Fibroblast of villous mesenchyme (primary cell): ENCODE results near the gene MAPT. TPM values are rescaled to one million over a fixed set of nuclear protein-coding genes. Genes with fewer than 3 reads are reported as not detected.

Source experiments
- DNase-seq: peaks from one replicate; pipeline ENCODE4 v3.0.0-alpha.2; 2010; ENCODE audit warnings: low read depth
- H3K4me3 ChIP-seq: 2 replicates; pipeline ENCODE4 v1.5.1; 2011; ENCODE audit warnings: low read depth, mild to moderate bottlenecking, low read length
- total RNA-seq: library from RNA; depleted of rRNA; stranded (reverse); fragments of >200 nt; gene quantifications from 2 replicates; pipeline ENCODE4 v1.2.3, GENCODE V29; 2012
- TF ChIP-seq, protein P1 (sequence below): IDR thresholded peaks from 2 replicates; pipeline ENCODE4 v1.5.1; 2012; ENCODE audit warnings: low read depth, mild to moderate bottlenecking, low read length; ENCODE audit not compliant: insufficient read depth

The MAPT gene
- total RNA-seq, 1 donor = not detected

- DNase-seq = no peak
- TF ChIP-seq, protein P1, sequence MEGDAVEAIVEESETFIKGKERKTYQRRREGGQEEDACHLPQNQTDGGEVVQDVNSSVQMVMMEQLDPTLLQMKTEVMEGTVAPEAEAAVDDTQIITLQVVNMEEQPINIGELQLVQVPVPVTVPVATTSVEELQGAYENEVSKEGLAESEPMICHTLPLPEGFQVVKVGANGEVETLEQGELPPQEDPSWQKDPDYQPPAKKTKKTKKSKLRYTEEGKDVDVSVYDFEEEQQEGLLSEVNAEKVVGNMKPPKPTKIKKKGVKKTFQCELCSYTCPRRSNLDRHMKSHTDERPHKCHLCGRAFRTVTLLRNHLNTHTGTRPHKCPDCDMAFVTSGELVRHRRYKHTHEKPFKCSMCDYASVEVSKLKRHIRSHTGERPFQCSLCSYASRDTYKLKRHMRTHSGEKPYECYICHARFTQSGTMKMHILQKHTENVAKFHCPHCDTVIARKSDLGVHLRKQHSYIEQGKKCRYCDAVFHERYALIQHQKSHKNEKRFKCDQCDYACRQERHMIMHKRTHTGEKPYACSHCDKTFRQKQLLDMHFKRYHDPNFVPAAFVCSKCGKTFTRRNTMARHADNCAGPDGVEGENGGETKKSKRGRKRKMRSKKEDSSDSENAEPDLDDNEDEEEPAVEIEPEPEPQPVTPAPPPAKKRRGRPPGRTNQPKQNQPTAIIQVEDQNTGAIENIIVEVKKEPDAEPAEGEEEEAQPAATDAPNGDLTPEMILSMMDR = no peak
- no peak overlapping the region for H3K4me3 ChIP-seq
Observed at GRCh38 chr17:46025510-46026165, 131.3 kb downstream of the MAPT start.

DNA sequence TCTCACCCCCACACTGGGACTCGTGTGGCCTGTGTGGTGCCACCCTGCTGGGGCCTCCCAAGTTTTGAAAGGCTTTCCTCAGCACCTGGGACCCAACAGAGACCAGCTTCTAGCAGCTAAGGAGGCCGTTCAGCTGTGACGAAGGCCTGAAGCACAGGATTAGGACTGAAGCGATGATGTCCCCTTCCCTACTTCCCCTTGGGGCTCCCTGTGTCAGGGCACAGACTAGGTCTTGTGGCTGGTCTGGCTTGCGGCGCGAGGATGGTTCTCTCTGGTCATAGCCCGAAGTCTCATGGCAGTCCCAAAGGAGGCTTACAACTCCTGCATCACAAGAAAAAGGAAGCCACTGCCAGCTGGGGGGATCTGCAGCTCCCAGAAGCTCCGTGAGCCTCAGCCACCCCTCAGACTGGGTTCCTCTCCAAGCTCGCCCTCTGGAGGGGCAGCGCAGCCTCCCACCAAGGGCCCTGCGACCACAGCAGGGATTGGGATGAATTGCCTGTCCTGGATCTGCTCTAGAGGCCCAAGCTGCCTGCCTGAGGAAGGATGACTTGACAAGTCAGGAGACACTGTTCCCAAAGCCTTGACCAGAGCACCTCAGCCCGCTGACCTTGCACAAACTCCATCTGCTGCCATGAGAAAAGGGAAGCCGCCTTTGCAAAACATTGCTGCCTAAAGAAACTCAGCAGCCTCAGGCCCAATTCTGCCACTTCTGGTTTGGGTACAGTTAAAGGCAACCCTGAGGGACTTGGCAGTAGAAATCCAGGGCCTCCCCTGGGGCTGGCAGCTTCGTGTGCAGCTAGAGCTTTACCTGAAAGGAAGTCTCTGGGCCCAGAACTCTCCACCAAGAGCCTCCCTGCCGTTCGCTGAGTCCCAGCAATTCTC is 132.1 kb downstream of the MAPT start:
- TF ChIP-seq, protein P1 = no peak
- no peak for DNase-seq

GRCh38 chr17:46027048-46027975 is 133.0 kb downstream of the MAPT start:
- no peak overlapping the region for H3K4me3 ChIP-seq
- TF ChIP-seq, protein P1 = no peak
- no peak for DNase-seq

More for the DNA sequence above, 132.1 kb downstream of the MAPT start:
- H3K4me3 ChIP-seq = no peak overlapping the region

DNA sequence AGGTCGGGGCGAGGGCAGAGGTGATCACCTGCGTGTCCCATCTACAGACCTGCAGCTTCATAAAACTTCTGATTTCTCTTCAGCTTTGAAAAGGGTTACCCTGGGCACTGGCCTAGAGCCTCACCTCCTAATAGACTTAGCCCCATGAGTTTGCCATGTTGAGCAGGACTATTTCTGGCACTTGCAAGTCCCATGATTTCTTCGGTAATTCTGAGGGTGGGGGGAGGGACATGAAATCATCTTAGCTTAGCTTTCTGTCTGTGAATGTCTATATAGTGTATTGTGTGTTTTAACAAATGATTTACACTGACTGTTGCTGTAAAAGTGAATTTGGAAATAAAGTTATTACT is 133.6 kb downstream of the MAPT start:
- H3K4me3 ChIP-seq = no peak overlapping the region
- DNase-seq = no peak
- TF ChIP-seq, protein P1 = no peak

- H3K4me3 ChIP-seq = no peak overlapping the region
- TF ChIP-seq, protein P1 = no peak
Observed at GRCh38 chr17:46028374-46028773, 134.0 kb downstream of the MAPT start.

GRCh38 chr17:46028981-46029565 is 134.7 kb downstream of the MAPT start:
- no peak overlapping the region for H3K4me3 ChIP-seq
- no peak for DNase-seq
- TF ChIP-seq, protein P1 = no peak

More at GRCh38 chr17:46028374-46028773, 134.0 kb downstream of the MAPT start:
- DNase-seq = no peak
